Mesendoderm (in vitro differentiated cells): Measurements from ENCODE around the gene LHX3.

ENCODE experiments used
- DNase-seq: peaks from one replicate; pipeline ENCODE4 v3.0.0; 2013
- H2AK5ac ChIP-seq: 2 replicates; pipeline ENCODE4 v1.6.1; 2013; ENCODE audit warnings: low read length, inconsistent platforms
- H2BK120ac ChIP-seq: 2 replicates; pipeline ENCODE4 v1.6.1; 2013; ENCODE audit warnings: low read depth, mild to moderate bottlenecking, low read length, moderate library complexity, mixed read lengths
- H2BK15ac ChIP-seq: replicated peaks from 2 replicates; pipeline ENCODE4 v1.6.1; 2013; ENCODE audit warnings: low read depth, mild to moderate bottlenecking, moderate library complexity
- H2BK5ac ChIP-seq: 2 replicates; pipeline ENCODE4 v1.6.1; 2013; ENCODE audit warnings: low read length, inconsistent platforms
- H3K18ac ChIP-seq: 2 replicates; pipeline ENCODE4 v1.6.1; 2013; ENCODE audit warnings: mild to moderate bottlenecking, low read length, mixed read lengths
- H3K23ac ChIP-seq: one replicate; pipeline ENCODE4 v1.6.1; 2013; ENCODE audit warnings: low read length
- H3K27ac ChIP-seq: 2 replicates; pipeline ENCODE4 v1.5.1; 2013; ENCODE audit warnings: low read depth, mild to moderate bottlenecking, inconsistent platforms, low read length, moderate library complexity
- H3K27me3 ChIP-seq: 2 replicates; pipeline ENCODE4 v1.6.1; 2013; ENCODE audit warnings: low read length, control low read depth, mild to moderate bottlenecking, inconsistent platforms; ENCODE audit not compliant: insufficient read depth, poor library complexity
- H3K36me3 ChIP-seq: 2 replicates; pipeline ENCODE4 v1.6.1; 2013; ENCODE audit warnings: low read length, inconsistent platforms; ENCODE audit not compliant: control insufficient read depth, insufficient read depth
- H3K4ac ChIP-seq: one replicate; pipeline ENCODE4 v1.6.1; 2013; ENCODE audit warnings: low read depth, mild to moderate bottlenecking, low read length, moderate library complexity
- H3K4me1 ChIP-seq: 2 replicates; pipeline ENCODE4 v1.6.1; 2013; ENCODE audit warnings: low read depth, low read length, inconsistent platforms; ENCODE audit not compliant: control insufficient read depth
- H3K4me2 ChIP-seq: 2 replicates; pipeline ENCODE4 v1.6.1; 2013; ENCODE audit warnings: low read length
- H3K4me3 ChIP-seq: 2 replicates; pipeline ENCODE4 v1.5.1; 2013; ENCODE audit warnings: mild to moderate bottlenecking, low read length
- H3K56ac ChIP-seq: one replicate; pipeline ENCODE4 v1.6.1; 2013; ENCODE audit warnings: low read length
- H3K79me1 ChIP-seq: 2 replicates; pipeline ENCODE4 v1.6.1; 2013; ENCODE audit warnings: low read length, inconsistent platforms
- H3K79me2 ChIP-seq: 2 replicates; pipeline ENCODE4 v1.6.1; 2013; ENCODE audit warnings: mild to moderate bottlenecking, low read length; ENCODE audit not compliant: control insufficient read depth, insufficient read depth
- H3K9ac ChIP-seq: 2 replicates; pipeline ENCODE4 v1.6.1; 2013; ENCODE audit warnings: low read length, inconsistent platforms
- H4K5ac ChIP-seq: one replicate; pipeline ENCODE4 v1.6.1; 2013; ENCODE audit warnings: low read length
- H4K8ac ChIP-seq: one replicate; pipeline ENCODE4 v1.6.1; 2013; ENCODE audit warnings: low read depth, mild to moderate bottlenecking, control low read depth, low read length, moderate library complexity
- WGBS: extraction: QIAGEN DNeasy Blood & Tissue Kit; methylation state at CpG from one replicate; pipeline ENCODE4 v1.1.7; 2013; ENCODE audit warnings: low lambda C conversion rate, missing lambda C conversion rate; ENCODE audit not compliant: insufficient coverage; ENCODE audit errors: extremely low coverage; 5-methylcytosine and 5-hydroxymethylcytosine counted together

Gene LHX3

DNA sequence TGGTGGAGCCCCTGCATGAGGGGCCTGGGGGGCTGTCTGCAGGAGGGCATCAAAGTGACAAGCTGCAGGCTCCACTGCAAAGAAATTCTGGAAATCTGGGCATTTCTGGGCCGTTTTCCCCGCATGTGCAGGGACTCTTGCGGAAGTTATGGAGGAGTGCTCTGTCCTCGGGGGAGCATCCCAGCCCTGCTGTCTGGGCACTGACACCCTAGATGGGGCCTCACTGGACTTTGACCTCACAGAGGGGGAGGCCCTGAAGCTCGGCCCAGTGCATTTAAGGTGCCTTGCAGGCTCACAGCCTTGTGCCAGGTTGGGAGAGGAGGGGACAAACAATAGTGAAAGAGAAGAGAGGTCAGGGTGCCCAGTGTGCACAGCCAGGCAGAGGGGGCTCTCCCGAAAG is 35.4 kb downstream of the LHX3 start:
- no peaks in the 10 kb centered on the region for H3K79me1 ChIP-seq
- H2AK5ac ChIP-seq = no peak overlapping the region
- no peak for DNase-seq
- H2BK15ac ChIP-seq = no peak overlapping the region
- no peaks in the 10 kb centered on the region for H3K36me3 ChIP-seq
- peaks cover 3% of the 10 kb centered on the region for H3K4me1 ChIP-seq
- no peaks in the 10 kb centered on the region for H3K79me2 ChIP-seq
- H2BK5ac ChIP-seq = no peak overlapping the region
- H3K4me2 ChIP-seq = no peak overlapping the region
- no peaks in the 10 kb centered on the region for H3K27me3 ChIP-seq
- H4K5ac ChIP-seq = no peak overlapping the region
- no peak overlapping the region for H3K4me3 ChIP-seq
- no peak overlapping the region for H2BK120ac ChIP-seq
- no peak overlapping the region for H3K27ac ChIP-seq
- WGBS = no CpG with 5 or more reads among the region's 6 CpGs
- no peak overlapping the region for H3K56ac ChIP-seq
- H3K9ac ChIP-seq = no peak overlapping the region
- H3K4ac ChIP-seq = no peak overlapping the region
- no peak overlapping the region for H3K18ac ChIP-seq
- H3K23ac ChIP-seq = no peak overlapping the region
- H4K8ac ChIP-seq = no peak overlapping the region

DNA sequence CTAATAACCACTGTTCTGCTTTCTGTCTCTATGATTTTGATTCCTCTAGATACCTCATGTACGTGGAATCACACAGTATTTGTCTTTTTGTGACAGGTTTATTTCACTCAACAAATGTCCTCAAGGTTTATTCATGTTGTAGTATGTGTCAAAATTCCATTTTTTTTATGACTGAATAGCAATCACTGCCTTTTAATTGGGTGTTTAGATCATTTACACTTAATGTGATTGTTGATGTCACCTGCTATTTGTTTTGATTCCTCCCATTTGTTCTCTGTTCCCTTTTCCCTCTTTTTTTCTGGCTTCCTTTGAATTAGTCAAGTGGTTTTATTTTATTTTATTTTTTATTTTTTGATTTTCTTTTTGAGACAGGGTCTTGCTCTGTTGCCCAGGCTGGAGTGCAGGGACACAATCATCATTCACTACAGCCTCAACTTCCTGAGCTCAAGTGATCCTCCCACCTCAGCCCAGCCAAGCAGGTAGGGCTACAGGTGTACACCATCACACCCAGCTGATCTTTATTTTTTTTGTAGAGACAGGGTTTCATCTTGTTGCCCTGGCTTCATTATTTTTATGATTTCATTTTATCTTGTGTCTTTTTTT is 41.6 kb downstream of the LHX3 start:
- DNase-seq = no peak
- Histone ChIP-seq H3K27ac (no peak overlapping the region), H3K9ac (no peak overlapping the region), H3K79me1 (no peaks in the 10 kb centered on the region), H3K79me2 (no peaks in the 10 kb centered on the region), H3K4me1 (no peaks in the 10 kb centered on the region), H4K5ac (no peak overlapping the region), H2AK5ac (no peak overlapping the region), H3K27me3 (no peaks in the 10 kb centered on the region), H3K4me3 (no peak overlapping the region), H2BK120ac (no peak overlapping the region), H3K23ac (no peak overlapping the region), H4K8ac (no peak overlapping the region), H3K4me2 (no peak overlapping the region), H2BK15ac (no peak overlapping the region), H2BK5ac (no peak overlapping the region), H3K18ac (no peak overlapping the region), H3K4ac (no peak overlapping the region), H3K36me3 (no peaks in the 10 kb centered on the region), H3K56ac (no peak overlapping the region)
- WGBS = no CpG with 5 or more reads among the region's 1 CpG

DNA sequence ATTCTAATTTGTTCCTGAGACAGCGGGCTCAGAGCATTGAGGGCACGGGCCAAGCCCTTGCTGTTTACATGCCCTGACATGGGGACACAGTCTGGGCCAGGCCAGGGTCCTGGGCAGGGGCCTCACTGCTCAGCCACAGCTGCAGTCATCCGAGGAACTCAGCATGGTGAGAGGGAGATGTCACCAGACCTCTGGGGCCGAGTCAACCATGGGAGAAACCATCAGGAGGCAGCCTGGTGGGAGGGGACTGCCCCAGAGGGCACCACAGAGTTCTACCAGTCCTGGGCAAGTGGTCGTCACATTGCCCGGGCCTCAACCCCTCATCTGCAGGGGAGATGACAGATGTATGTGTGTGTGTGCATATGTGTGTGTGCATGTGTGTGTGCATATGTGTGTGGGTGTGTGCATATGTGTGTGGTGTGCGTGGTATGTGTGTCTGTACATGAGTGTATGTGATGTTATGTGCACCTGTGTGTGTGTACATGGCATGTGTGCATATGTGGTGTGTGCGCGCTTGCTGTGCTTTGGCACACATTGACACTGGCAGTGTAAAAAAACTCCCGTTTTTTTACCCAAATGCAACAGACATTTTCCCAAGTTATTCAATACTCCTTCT is 43.8 kb downstream of the LHX3 start:
- H3K4me3 ChIP-seq = no peak overlapping the region
- H3K56ac ChIP-seq = no peak overlapping the region
- H4K8ac ChIP-seq = no peak overlapping the region
- no peak overlapping the region for H3K9ac ChIP-seq
- H3K18ac ChIP-seq = no peak overlapping the region
- no peak overlapping the region for H2BK120ac ChIP-seq
- H3K36me3 ChIP-seq = no peaks in the 10 kb centered on the region
- H3K79me1 ChIP-seq = no peaks in the 10 kb centered on the region
- no peak overlapping the region for H2AK5ac ChIP-seq
- no peak overlapping the region for H4K5ac ChIP-seq
- no peak for DNase-seq
- WGBS = no CpG with 5 or more reads among the region's 10 CpGs
- H3K4ac ChIP-seq = no peak overlapping the region
- no peaks in the 10 kb centered on the region for H3K27me3 ChIP-seq
- H3K4me2 ChIP-seq = no peak overlapping the region
- H3K27ac ChIP-seq = no peak overlapping the region
- H2BK5ac ChIP-seq = no peak overlapping the region
- H2BK15ac ChIP-seq = no peak overlapping the region
- no peaks in the 10 kb centered on the region for H3K79me2 ChIP-seq
- H3K4me1 ChIP-seq = no peaks in the 10 kb centered on the region
- H3K23ac ChIP-seq = no peak overlapping the region

GRCh38 chr9:136160381-136160841 is 44.5 kb downstream of the LHX3 start:
- Histone ChIP-seq H3K18ac (no peak overlapping the region), H3K36me3 (no peaks in the 10 kb centered on the region), H2AK5ac (no peak overlapping the region), H3K4me1 (no peaks in the 10 kb centered on the region), H4K5ac (no peak overlapping the region), H3K23ac (no peak overlapping the region), H3K4ac (no peak overlapping the region), H3K4me3 (no peak overlapping the region), H2BK15ac (no peak overlapping the region), H3K79me1 (no peaks in the 10 kb centered on the region), H3K56ac (no peak overlapping the region), H3K27ac (no peak overlapping the region), H3K9ac (no peak overlapping the region), H3K27me3 (no peaks in the 10 kb centered on the region), H3K4me2 (no peak overlapping the region), H2BK120ac (no peak overlapping the region), H3K79me2 (no peaks in the 10 kb centered on the region), H2BK5ac (no peak overlapping the region), H4K8ac (no peak overlapping the region)
- WGBS = no CpG with 5 or more reads among the region's 12 CpGs
- no peak for DNase-seq

GRCh38 chr9:136159851-136160250 is 45.1 kb downstream of the LHX3 start:
- no peak overlapping the region for H3K4me3 ChIP-seq
- no peak overlapping the region for H3K9ac ChIP-seq
- no peak overlapping the region for H3K18ac ChIP-seq
- no peak overlapping the region for H2BK120ac ChIP-seq
- H3K79me2 ChIP-seq = no peaks in the 10 kb centered on the region
- H3K56ac ChIP-seq = no peak overlapping the region
- H3K4me2 ChIP-seq = no peak overlapping the region
- H3K36me3 ChIP-seq = no peaks in the 10 kb centered on the region
- H3K4me1 ChIP-seq = no peaks in the 10 kb centered on the region
- no peak overlapping the region for H3K27ac ChIP-seq
- no peak overlapping the region for H3K23ac ChIP-seq
- no peak overlapping the region for H2BK5ac ChIP-seq
- H3K79me1 ChIP-seq = no peaks in the 10 kb centered on the region
- no peak overlapping the region for H2BK15ac ChIP-seq
- no peaks in the 10 kb centered on the region for H3K27me3 ChIP-seq
- H3K4ac ChIP-seq = no peak overlapping the region
- no peak overlapping the region for H2AK5ac ChIP-seq
- no peak overlapping the region for H4K8ac ChIP-seq
- no peak overlapping the region for H4K5ac ChIP-seq
- no CpG with 5 or more reads among the region's 16 CpGs for WGBS
- no peak for DNase-seq
